ENCODE results near the gene SART3. TPM values are rescaled to one million over a fixed set of nuclear protein-coding genes. Genes with fewer than 3 reads are reported as not detected.

The SART3 gene
- total and polyA plus RNA-seq, 10 of the 15 experiments (the other 5 are each of a cell fraction or from before 2014, with no cell fraction given) = 8.8 to 179 (median 54.9) TPM

DNA sequence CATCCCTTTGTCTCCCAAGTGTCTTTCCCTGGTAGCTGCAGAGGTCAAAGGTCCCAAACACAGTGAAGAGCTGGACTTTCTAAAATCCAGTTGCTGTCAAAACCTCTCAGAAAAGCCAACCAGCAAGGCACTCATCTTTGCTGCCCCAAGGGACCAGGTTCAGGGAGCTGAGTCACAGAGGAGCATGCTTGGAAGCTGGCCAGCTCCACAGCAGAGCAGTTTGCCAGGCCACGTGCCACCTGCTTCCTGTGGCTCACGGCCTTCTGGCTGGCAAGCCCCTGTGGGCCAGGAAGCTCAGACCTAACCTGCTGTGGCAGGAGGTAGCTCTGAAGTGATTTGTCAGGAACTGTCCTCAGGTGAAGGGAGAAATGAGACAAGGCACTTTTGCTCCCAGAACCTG is 5.0 kb upstream of the SART3 start (continued):
- TF ChIP-seq CHD2 (IDR thresholded peaks at IDR 0.05; ENCODE audit: borderline replicate concordance, low read depth, low read length) (peak; percentile 49; the same call in 1 of the 2 replicates), RELA (IDR thresholded peaks at IDR 0.05; ENCODE audit: borderline replicate concordance, partially characterized antibody) (peak; percentile 27), YY1 (IDR thresholded peaks at IDR 0.05; ENCODE audit: low read depth, low read length) (no peak), FOS (IDR thresholded peaks at IDR 0.05; ENCODE audit: borderline replicate concordance, extremely low read depth, insufficient read length) (no peak), NFYA (IDR thresholded peaks at IDR 0.05; ENCODE audit: borderline replicate concordance, low read depth, low read length) (no peak), NR2F1 (conservative IDR thresholded peaks at IDR 0.05) (peak; percentile 91), SUPT20H (IDR thresholded peaks at IDR 0.05; ENCODE audit: borderline replicate concordance, control insufficient read depth, low read depth, low read length) (no peak), SIX5 (IDR thresholded peaks at IDR 0.05; ENCODE audit: low read depth, low read length, severe bottlenecking) (no peak), STAT3 (IDR thresholded peaks at IDR 0.05; ENCODE audit: low read depth, low read length) (no peak), CBFB (IDR thresholded peaks at IDR 0.05; ENCODE audit: low read depth) (no peak), SPI1 (IDR thresholded peaks at IDR 0.05; ENCODE audit: borderline replicate concordance, insufficient read depth, low read depth, low read length) (no peak), TCF7 (IDR thresholded peaks at IDR 0.05; ENCODE audit: borderline replicate concordance) (no peak), ZNF217 (IDR thresholded peaks at IDR 0.05) (no peak), KLF5 (IDR thresholded peaks at IDR 0.05; ENCODE audit: partially characterized antibody) (no peak), MTA2 (IDR thresholded peaks at IDR 0.05; ENCODE audit: low read depth) (peak; percentile 65), TCF3 (IDR thresholded peaks at IDR 0.05; ENCODE audit: borderline replicate concordance, insufficient read depth, low read depth, low read length) (no peak), POU2F2 (IDR thresholded peaks at IDR 0.05; ENCODE audit: borderline replicate concordance, low read depth, low read length) (peak; percentile 46; the same call in 1 of the 3 replicates), CBX5 (IDR thresholded peaks at IDR 0.05; ENCODE audit: low read depth) (no peak)
- TF ChIP-seq, protein P1, sequence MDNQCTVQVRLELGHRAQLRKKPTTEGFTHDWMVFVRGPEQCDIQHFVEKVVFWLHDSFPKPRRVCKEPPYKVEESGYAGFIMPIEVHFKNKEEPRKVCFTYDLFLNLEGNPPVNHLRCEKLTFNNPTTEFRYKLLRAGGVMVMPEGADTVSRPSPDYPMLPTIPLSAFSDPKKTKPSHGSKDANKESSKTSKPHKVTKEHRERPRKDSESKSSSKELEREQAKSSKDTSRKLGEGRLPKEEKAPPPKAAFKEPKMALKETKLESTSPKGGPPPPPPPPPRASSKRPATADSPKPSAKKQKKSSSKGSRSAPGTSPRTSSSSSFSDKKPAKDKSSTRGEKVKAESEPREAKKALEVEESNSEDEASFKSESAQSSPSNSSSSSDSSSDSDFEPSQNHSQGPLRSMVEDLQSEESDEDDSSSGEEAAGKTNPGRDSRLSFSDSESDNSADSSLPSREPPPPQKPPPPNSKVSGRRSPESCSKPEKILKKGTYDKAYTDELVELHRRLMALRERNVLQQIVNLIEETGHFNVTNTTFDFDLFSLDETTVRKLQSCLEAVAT (IDR thresholded peaks at IDR 0.05) = no peak
- TF ChIP-seq, protein P2, sequence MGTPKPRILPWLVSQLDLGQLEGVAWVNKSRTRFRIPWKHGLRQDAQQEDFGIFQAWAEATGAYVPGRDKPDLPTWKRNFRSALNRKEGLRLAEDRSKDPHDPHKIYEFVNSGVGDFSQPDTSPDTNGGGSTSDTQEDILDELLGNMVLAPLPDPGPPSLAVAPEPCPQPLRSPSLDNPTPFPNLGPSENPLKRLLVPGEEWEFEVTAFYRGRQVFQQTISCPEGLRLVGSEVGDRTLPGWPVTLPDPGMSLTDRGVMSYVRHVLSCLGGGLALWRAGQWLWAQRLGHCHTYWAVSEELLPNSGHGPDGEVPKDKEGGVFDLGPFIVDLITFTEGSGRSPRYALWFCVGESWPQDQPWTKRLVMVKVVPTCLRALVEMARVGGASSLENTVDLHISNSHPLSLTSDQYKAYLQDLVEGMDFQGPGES (IDR thresholded peaks at IDR 0.05) = no peak
- TF ChIP-seq, protein P3, sequence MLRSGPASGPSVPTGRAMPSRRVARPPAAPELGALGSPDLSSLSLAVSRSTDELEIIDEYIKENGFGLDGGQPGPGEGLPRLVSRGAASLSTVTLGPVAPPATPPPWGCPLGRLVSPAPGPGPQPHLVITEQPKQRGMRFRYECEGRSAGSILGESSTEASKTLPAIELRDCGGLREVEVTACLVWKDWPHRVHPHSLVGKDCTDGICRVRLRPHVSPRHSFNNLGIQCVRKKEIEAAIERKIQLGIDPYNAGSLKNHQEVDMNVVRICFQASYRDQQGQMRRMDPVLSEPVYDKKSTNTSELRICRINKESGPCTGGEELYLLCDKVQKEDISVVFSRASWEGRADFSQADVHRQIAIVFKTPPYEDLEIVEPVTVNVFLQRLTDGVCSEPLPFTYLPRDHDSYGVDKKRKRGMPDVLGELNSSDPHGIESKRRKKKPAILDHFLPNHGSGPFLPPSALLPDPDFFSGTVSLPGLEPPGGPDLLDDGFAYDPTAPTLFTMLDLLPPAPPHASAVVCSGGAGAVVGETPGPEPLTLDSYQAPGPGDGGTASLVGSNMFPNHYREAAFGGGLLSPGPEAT (IDR thresholded peaks at IDR 0.05; ENCODE audit: low read depth) = peak; percentile 37; the same call in 1 of the 2 replicates
- TF ChIP-seq, protein P4, sequence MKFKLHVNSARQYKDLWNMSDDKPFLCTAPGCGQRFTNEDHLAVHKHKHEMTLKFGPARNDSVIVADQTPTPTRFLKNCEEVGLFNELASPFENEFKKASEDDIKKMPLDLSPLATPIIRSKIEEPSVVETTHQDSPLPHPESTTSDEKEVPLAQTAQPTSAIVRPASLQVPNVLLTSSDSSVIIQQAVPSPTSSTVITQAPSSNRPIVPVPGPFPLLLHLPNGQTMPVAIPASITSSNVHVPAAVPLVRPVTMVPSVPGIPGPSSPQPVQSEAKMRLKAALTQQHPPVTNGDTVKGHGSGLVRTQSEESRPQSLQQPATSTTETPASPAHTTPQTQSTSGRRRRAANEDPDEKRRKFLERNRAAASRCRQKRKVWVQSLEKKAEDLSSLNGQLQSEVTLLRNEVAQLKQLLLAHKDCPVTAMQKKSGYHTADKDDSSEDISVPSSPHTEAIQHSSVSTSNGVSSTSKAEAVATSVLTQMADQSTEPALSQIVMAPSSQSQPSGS (IDR thresholded peaks at IDR 0.05; ENCODE audit: low read length) = no peak
- TF ChIP-seq, protein P5, sequence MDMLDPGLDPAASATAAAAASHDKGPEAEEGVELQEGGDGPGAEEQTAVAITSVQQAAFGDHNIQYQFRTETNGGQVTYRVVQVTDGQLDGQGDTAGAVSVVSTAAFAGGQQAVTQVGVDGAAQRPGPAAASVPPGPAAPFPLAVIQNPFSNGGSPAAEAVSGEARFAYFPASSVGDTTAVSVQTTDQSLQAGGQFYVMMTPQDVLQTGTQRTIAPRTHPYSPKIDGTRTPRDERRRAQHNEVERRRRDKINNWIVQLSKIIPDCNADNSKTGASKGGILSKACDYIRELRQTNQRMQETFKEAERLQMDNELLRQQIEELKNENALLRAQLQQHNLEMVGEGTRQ (IDR thresholded peaks at IDR 0.05; ENCODE audit: borderline replicate concordance, low read depth, low read length) = peak; percentile 37
- TF ChIP-seq, protein P6, sequence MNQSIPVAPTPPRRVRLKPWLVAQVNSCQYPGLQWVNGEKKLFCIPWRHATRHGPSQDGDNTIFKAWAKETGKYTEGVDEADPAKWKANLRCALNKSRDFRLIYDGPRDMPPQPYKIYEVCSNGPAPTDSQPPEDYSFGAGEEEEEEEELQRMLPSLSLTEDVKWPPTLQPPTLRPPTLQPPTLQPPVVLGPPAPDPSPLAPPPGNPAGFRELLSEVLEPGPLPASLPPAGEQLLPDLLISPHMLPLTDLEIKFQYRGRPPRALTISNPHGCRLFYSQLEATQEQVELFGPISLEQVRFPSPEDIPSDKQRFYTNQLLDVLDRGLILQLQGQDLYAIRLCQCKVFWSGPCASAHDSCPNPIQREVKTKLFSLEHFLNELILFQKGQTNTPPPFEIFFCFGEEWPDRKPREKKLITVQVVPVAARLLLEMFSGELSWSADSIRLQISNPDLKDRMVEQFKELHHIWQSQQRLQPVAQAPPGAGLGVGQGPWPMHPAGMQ (IDR thresholded peaks at IDR 0.05; ENCODE audit: borderline replicate concordance) = no peak

Data from GM12878 (cell line).